ENCODE data around the gene STX18. TPM values are rescaled to one million over a fixed set of nuclear protein-coding genes. Genes with fewer than 3 reads are reported as not detected.

Gene STX18
- total RNA-seq, 1 donor from 2014 or later, result 24.0 TPM

- FAIRE-seq, result no peak
- TF ChIP-seq EZH2 (IDR thresholded peaks at IDR 0.05; ENCODE audit: insufficient read depth, low read length), result peak; percentile 90
- no peak for TF ChIP-seq CTCF (IDR thresholded peaks at IDR 0.05; ENCODE audit: insufficient read depth, low read depth, low read length)
- Mint-ChIP-seq H3K9me3 (ENCODE audit: unreplicated experiment) (peaks cover 2% of the 10 kb centered on the region), H3K4me1 (ENCODE audit: low read depth, unreplicated experiment) (no peaks in the 10 kb centered on the region), H3K27me3 (ENCODE audit: low read depth, unreplicated experiment) (peaks cover 66% of the 10 kb centered on the region), H3K27ac (ENCODE audit: unreplicated experiment) (no peak overlapping the region), H3K36me3 (ENCODE audit: low read depth, unreplicated experiment) (peaks cover 2% of the 10 kb centered on the region), H3K4me3 (ENCODE audit: unreplicated experiment) (peak overlapping the region; percentile 77)
- Histone ChIP-seq H2AFZ (ENCODE audit: low read depth, low read length) (peak overlapping the region; percentile 56), H3K9me3 (ENCODE audit: insufficient read depth, low read depth, low read length) (no peaks in the 10 kb centered on the region), H3K79me2 (ENCODE audit: insufficient read depth, low read length) (no peaks in the 10 kb centered on the region), H4K20me1 (ENCODE audit: insufficient read depth, low read length) (no peaks in the 10 kb centered on the region), H3K4me1 (ENCODE audit: insufficient read depth, low read length) (peaks cover 3% of the 10 kb centered on the region), H3K4me2 (ENCODE audit: low read length) (peak overlapping the region; percentile 82), H3K9ac (ENCODE audit: low read length) (no peak overlapping the region), H3K27ac (ENCODE audit: low read depth, low read length) (no peak overlapping the region), H3K27me3 (ENCODE audit: insufficient read depth, low read length) (peaks cover 45% of the 10 kb centered on the region), H3K4me3 (ENCODE audit: insufficient read depth, low read depth, low read length) (no peak overlapping the region), H3K36me3 (ENCODE audit: insufficient read depth, low read length) (no peaks in the 10 kb centered on the region)
- DNase-seq (ENCODE audit: low read depth), result no peak
These were observed 154.1 kb downstream of the STX18 start for GRCh38 chr4:4387531-4388310.

- no peak within 1 kb of the TSS for H3K9ac ChIP-seq (ENCODE audit: low read length)
- H3K9me3 Mint-ChIP-seq (ENCODE audit: unreplicated experiment), result peaks cover 2% of the 10 kb centered on the region
- H4K20me1 ChIP-seq (ENCODE audit: insufficient read depth, low read length), result no peaks in the 10 kb centered on the region
- no peak for TF ChIP-seq CTCF (IDR thresholded peaks at IDR 0.05; ENCODE audit: insufficient read depth, low read depth, low read length)
- TF ChIP-seq EZH2 (IDR thresholded peaks at IDR 0.05; ENCODE audit: insufficient read depth, low read length), result peak; percentile 6
- H3K4me3 Mint-ChIP-seq (ENCODE audit: unreplicated experiment), result peak within 1 kb of the TSS; percentile 82
- peak within 1 kb of the TSS; percentile 66 for H2AFZ ChIP-seq (ENCODE audit: low read depth, low read length)
- H3K4me1 Mint-ChIP-seq (ENCODE audit: low read depth, unreplicated experiment), result no peaks in the 10 kb centered on the region
- H3K27me3 ChIP-seq (ENCODE audit: insufficient read depth, low read length), result peaks cover 52% of the 10 kb centered on the region
- H3K36me3 Mint-ChIP-seq (ENCODE audit: low read depth, unreplicated experiment), result peaks cover 2% of the 10 kb centered on the region
- peak; percentile 27 for DNase-seq (ENCODE audit: low read depth)
- H3K27ac ChIP-seq (ENCODE audit: low read depth, low read length), result no peak within 1 kb of the TSS
- peaks cover 70% of the 10 kb centered on the region for H3K27me3 Mint-ChIP-seq (ENCODE audit: low read depth, unreplicated experiment)
- H3K4me3 ChIP-seq (ENCODE audit: insufficient read depth, low read depth, low read length), result peak within 1 kb of the TSS; percentile 42
- no peak within 1 kb of the TSS for H3K27ac Mint-ChIP-seq (ENCODE audit: unreplicated experiment)
- FAIRE-seq, result no peak
- no peaks in the 10 kb centered on the region for H3K9me3 ChIP-seq (ENCODE audit: insufficient read depth, low read depth, low read length)
- H3K4me1 ChIP-seq (ENCODE audit: insufficient read depth, low read length), result peaks cover 3% of the 10 kb centered on the region
- no peaks in the 10 kb centered on the region for H3K79me2 ChIP-seq (ENCODE audit: insufficient read depth, low read length)
- peak within 1 kb of the TSS; percentile 82 for H3K4me2 ChIP-seq (ENCODE audit: low read length)
- no peaks in the 10 kb centered on the region for H3K36me3 ChIP-seq (ENCODE audit: insufficient read depth, low read length)
These were observed 155.0 kb downstream of the STX18 start, which contains the start of gene NSG1 for GRCh38 chr4:4386736-4387392. TSS of gene NSG1 (plus strand) at chr4:4387102. CDS start at chr4:4387630, 528 bp downstream.

All from astrocyte (in vitro differentiated cells and primary cell).